Skeletal muscle satellite cell (primary cell): ENCODE data around the gene FNDC3B.

ENCODE experiments used
- H3K27me3 ChIP-seq: 2 replicates; pipeline ENCODE4 v1.7.0; 2013; ENCODE audit warnings: low read length; ENCODE audit not compliant: control insufficient read depth, insufficient read depth
- H3K36me3 ChIP-seq: 2 replicates; pipeline ENCODE4 v1.7.0; 2013; ENCODE audit warnings: mild to moderate bottlenecking, control low read depth, low read length; ENCODE audit not compliant: insufficient read depth
- H3K4me1 ChIP-seq: 2 replicates; pipeline ENCODE4 v1.7.0; 2013; ENCODE audit warnings: low read length; ENCODE audit not compliant: control insufficient read depth, insufficient read depth
- H3K4me2 ChIP-seq: 2 replicates; pipeline ENCODE4 v1.7.0; 2013; ENCODE audit warnings: mild to moderate bottlenecking, low read length
- H3K4me3 ChIP-seq: 2 replicates; pipeline ENCODE4 v1.7.0; 2013; ENCODE audit warnings: low read length
- H3K9ac ChIP-seq: 2 replicates; pipeline ENCODE4 v1.7.0; 2013; ENCODE audit warnings: mild to moderate bottlenecking, low read depth, low read length, moderate library complexity
- H3K9me3 ChIP-seq: replicated peaks from 2 replicates; pipeline ENCODE4 v1.7.0; 2013; ENCODE audit warnings: mild to moderate bottlenecking, control low read depth, low read length

The FNDC3B gene

DNA sequence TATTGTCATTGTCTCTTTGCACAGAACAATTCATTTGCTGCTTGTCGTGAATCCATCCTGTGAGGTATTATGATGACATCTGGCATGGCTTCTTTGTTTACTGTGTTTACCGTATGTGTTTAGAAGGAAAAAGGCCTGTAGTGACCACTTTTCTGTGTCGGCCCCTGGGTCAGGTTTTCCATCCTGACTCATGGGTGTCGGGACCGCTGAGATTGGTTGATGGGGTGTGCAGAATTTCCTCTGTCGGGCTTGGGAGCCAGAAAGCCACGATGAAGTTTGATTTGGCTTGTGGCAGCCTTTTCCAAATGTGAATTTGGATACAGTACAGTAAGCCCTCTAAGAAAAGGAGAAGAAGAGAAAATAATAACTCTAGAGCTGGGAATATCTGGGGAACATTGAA, 113.5 kb downstream of the FNDC3B start:
- Histone ChIP-seq H3K4me2 (peak overlapping the region; percentile 67), H3K9me3 (no peaks in the 10 kb centered on the region), H3K36me3 (peaks cover 5% of the 10 kb centered on the region), H3K4me3 (peak overlapping the region; percentile 6), H3K27me3 (no peaks in the 10 kb centered on the region), H3K9ac (peak overlapping the region; percentile 73), H3K4me1 (peaks cover 80% of the 10 kb centered on the region)

DNA sequence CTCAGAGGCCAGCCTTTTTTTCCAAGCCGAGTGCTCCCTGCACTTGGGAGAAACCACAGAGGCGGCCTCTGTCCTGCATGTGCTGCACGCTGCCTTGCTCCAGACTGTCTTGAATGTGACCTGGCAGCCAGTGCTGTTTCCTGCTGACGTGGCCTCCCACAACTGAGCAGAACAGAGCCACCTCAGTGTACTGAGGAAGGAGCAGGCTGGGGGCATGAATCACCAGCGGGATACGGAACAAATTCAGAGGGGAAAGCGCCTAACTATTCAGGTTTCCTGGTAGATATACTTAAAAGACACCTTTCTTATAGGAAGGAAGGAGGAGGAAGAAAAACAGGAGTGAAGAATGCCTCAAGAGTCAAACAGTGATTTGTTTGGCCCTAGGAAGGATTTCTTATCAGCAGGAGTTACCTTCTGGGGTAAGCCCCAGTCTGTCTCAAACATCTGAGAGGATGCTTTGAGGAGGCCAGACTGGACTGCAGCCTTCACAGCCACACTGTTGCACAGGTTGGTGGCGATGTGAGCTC, 114.0 kb downstream of the FNDC3B start:
- H3K4me1 ChIP-seq = peaks cover 75% of the 10 kb centered on the region

GRCh38 chr3:172154768-172155664, 115.6 kb downstream of the FNDC3B start:
- H3K4me1 ChIP-seq = peaks cover 76% of the 10 kb centered on the region
- no peak overlapping the region for H3K4me3 ChIP-seq
- H3K27me3 ChIP-seq = no peaks in the 10 kb centered on the region
- H3K4me2 ChIP-seq = no peak overlapping the region
- H3K9me3 ChIP-seq = no peaks in the 10 kb centered on the region
- peaks cover 5% of the 10 kb centered on the region for H3K36me3 ChIP-seq
- no peak overlapping the region for H3K9ac ChIP-seq

More for the DNA sequence above, 114.0 kb downstream of the FNDC3B start:
- Histone ChIP-seq H3K9me3 (no peaks in the 10 kb centered on the region), H3K9ac (peak overlapping the region; percentile 73), H3K27me3 (no peaks in the 10 kb centered on the region), H3K36me3 (peaks cover 5% of the 10 kb centered on the region), H3K4me2 (peak overlapping the region; percentile 67), H3K4me3 (peak overlapping the region; percentile 6)

- H3K4me1 ChIP-seq = peaks cover 84% of the 10 kb centered on the region
- H3K4me3 ChIP-seq = no peak overlapping the region
- H3K9ac ChIP-seq = no peak overlapping the region
- no peak overlapping the region for H3K4me2 ChIP-seq
- H3K9me3 ChIP-seq = no peaks in the 10 kb centered on the region
- H3K27me3 ChIP-seq = no peaks in the 10 kb centered on the region
- peaks cover 5% of the 10 kb centered on the region for H3K36me3 ChIP-seq
These were observed 116.7 kb downstream of the FNDC3B start for GRCh38 chr3:172155897-172156585.

DNA sequence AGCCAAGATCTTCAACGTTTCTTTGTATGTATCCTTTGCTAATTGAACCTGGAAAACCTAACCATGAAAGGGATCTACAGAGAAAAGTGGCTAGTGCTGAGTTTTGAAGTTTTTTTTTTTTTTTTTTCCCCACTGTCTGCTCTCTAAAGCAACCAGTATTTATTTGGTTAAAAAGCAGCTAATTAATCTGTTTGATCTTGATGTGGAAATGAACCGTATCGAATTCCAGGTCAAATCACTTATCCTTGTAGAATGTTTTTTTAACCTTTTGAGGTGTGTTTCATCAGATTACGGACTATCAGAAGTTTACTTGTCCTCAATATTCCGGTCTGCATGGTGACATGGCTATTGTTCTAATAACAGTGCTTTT, 117.2 kb downstream of the FNDC3B start:
- Histone ChIP-seq H3K4me1 (peaks cover 78% of the 10 kb centered on the region), H3K4me2 (no peak overlapping the region), H3K9me3 (no peaks in the 10 kb centered on the region), H3K4me3 (no peak overlapping the region), H3K9ac (no peak overlapping the region), H3K36me3 (peaks cover 4% of the 10 kb centered on the region), H3K27me3 (no peaks in the 10 kb centered on the region)

- Histone ChIP-seq H3K36me3 (no peaks in the 10 kb centered on the region), H3K27me3 (no peaks in the 10 kb centered on the region), H3K4me2 (no peak overlapping the region), H3K4me3 (no peak overlapping the region), H3K9ac (no peak overlapping the region), H3K4me1 (peaks cover 67% of the 10 kb centered on the region), H3K9me3 (no peaks in the 10 kb centered on the region)
These were observed 118.3 kb downstream of the FNDC3B start for GRCh38 chr3:172157564-172158258.

- no peak overlapping the region for H3K9ac ChIP-seq
- H3K9me3 ChIP-seq = no peaks in the 10 kb centered on the region
- no peak overlapping the region for H3K4me2 ChIP-seq
- H3K27me3 ChIP-seq = no peaks in the 10 kb centered on the region
- no peaks in the 10 kb centered on the region for H3K36me3 ChIP-seq
- no peak overlapping the region for H3K4me3 ChIP-seq
- peaks cover 58% of the 10 kb centered on the region for H3K4me1 ChIP-seq
These were observed 119.4 kb downstream of the FNDC3B start for GRCh38 chr3:172158741-172159140.

DNA sequence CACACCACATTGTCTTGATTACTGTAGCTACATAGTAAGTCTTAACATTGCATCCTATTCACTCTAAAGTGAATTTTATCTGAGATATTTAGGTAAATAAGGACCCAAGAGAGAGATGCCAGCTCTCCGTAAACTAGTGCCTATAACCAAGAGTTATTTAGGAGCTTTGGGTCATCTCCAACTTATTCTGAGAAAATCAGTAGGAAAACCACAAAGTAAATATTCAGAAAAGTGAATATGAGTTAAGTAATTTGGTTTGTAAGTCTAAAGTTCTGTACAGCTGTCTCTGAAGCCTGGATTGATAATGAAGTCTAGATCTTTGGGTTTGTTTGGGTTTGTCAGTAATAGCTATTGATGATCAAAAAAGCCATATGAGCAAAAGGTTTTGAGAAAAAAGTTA, 120.0 kb downstream of the FNDC3B start:
- no peaks in the 10 kb centered on the region for H3K36me3 ChIP-seq
- no peak overlapping the region for H3K4me3 ChIP-seq
- no peaks in the 10 kb centered on the region for H3K9me3 ChIP-seq
- no peak overlapping the region for H3K4me2 ChIP-seq
- no peak overlapping the region for H3K9ac ChIP-seq
- H3K27me3 ChIP-seq = no peaks in the 10 kb centered on the region
- peaks cover 52% of the 10 kb centered on the region for H3K4me1 ChIP-seq

DNA sequence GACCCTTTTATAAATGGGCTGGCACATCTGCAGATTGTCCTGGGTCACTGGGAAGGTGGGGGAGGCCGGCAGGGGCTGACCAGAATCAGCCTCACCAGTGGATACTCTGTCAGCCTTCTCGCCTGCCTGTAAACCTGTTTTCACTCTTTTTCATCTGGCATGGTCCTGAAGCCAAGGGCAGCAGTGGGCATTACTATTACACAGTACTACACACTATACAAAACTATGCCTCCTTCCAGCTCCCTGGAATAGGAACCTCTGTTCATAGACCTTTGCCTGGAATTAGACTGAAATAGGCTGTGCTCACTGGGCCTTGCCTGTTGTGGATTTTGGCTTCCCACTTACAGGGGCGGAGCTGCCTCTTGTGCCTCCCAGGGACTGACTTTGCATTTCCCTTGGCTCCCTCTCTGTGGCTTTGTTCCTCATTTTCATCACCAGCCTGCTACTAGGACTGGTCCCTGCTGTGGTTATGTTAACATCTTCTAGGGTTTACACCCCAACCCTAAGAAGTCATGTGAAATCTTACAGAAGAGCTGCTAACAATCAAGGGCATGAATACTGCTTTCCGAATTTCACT, 120.7 kb downstream of the FNDC3B start:
- Histone ChIP-seq H3K9ac (no peak overlapping the region), H3K4me2 (peak overlapping the region; percentile 16), H3K27me3 (no peaks in the 10 kb centered on the region), H3K4me1 (peaks cover 45% of the 10 kb centered on the region), H3K4me3 (no peak overlapping the region), H3K36me3 (no peaks in the 10 kb centered on the region), H3K9me3 (no peaks in the 10 kb centered on the region)

DNA sequence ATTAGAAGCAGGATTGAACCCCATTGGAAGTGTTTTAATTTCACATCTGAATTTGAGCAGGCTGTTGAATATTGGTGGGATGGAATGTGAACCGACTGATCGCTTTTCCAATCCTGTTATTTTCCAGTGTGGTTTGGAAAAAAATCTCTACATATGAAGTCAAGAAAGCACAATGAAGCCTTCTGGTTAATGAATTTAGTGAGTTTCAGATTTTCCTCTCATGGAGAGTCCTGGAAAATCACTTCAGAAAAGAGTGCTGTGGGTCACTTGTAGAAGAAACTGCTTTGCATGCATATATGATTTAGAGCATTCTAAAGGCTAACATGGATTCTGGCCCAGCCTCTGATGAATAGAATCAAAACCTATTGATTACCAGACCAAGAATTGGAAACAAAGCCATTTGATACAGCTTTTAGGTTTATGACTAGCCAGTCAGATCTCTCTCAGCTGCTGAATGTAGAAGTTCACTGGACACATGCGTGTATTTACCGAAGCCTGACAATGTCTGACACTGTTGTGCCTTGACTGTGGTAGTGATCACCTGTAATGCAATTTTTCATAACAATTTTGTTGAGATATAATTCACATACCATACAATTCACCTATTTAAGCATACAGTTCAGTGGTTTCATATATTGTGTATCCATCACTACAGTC, 121.9 kb downstream of the FNDC3B start:
- Histone ChIP-seq H3K9ac (no peak overlapping the region), H3K9me3 (no peaks in the 10 kb centered on the region), H3K4me2 (no peak overlapping the region), H3K4me1 (peaks cover 33% of the 10 kb centered on the region), H3K4me3 (no peak overlapping the region), H3K27me3 (no peaks in the 10 kb centered on the region), H3K36me3 (no peaks in the 10 kb centered on the region)
